Measurements from ENCODE around the gene SNTB2. TPM values are rescaled to one million over a fixed set of nuclear protein-coding genes. Genes with fewer than 3 reads are reported as not detected.
A peak's percentile ranks its signal among the peaks of the same experiment; 100 is the strongest.

Gene SNTB2
- total RNA-seq (2012; rRNA removed) (47.5 and 58.0 TPM in 2 replicates), polyA plus RNA-seq (2012; rRNA removed) (23.5 and 24.8 TPM in 2 replicates), Bru-seq, nascent RNA (percentile 95 among the genes with signal in this experiment), BruChase-seq, experiment 1, labeled RNA remaining after a 6-hour chase (percentile 98 among the genes with signal in this experiment), BruChase-seq, experiment 2, labeled RNA remaining after a 2-hour chase (percentile 94 among the genes with signal in this experiment)
- 7.3 and 30.5 TPM in 2 replicates for polyA plus RNA-seq (2012; cell fraction: cytosol; rRNA removed)
- 43.5 and 44.6 TPM in 2 replicates for polyA plus RNA-seq (2012; cell fraction: nucleus; rRNA removed; ENCODE audit: low replicate concordance)
- long read RNA-seq, full-length matches to known transcripts: 132 of 150 reads
- long read RNA-seq, partial matches to known transcripts: 6 of 150 reads
- long read RNA-seq, other reads (novel, unspliced or antisense): 12 of 150 reads

GRCh38 chr16:69186642-69187445, at the start of gene SNTB2:
SNTB2 (plus strand) TSS chr16:69187164; CDS start chr16:69187167, 3 bp downstream.
- ATAC-seq (ENCODE audit: low read depth): peak; percentile 95
- intact Hi-C loops (cut with micrococcal nuclease): loop anchor here (1.0 kb wide), 1 partner anchor 89 kb away; no protein-coding TSS in a partner anchor
- H3K9me3 ChIP-seq (ENCODE audit: control insufficient read depth, insufficient read depth, low read length): no peaks in the 10 kb centered on the region

More at GRCh38 chr16:69186642-69187445, at the start of gene SNTB2:
- H2BK20ac ChIP-seq (ENCODE audit: low read depth, low read length): peak within 1 kb of the TSS; percentile 54; the same call in 1 of the 2 replicates
- H4K5ac ChIP-seq (ENCODE audit: low read depth, low read length): peak within 1 kb of the TSS; percentile 65
- H3K18ac ChIP-seq (ENCODE audit: low read depth, low read length): peak within 1 kb of the TSS; percentile 55
- peak within 1 kb of the TSS; percentile 83 for H3K4me3 ChIP-seq (ENCODE audit: insufficient read depth, low read depth, low read length)
- H3K4me2 ChIP-seq (ENCODE audit: low read depth, low read length): peak within 1 kb of the TSS; percentile 89
- H3K9me1 ChIP-seq (ENCODE audit: insufficient read depth, low read length): peaks cover 7% of the 10 kb centered on the region
- H3K27me3 ChIP-seq (ENCODE audit: control insufficient read depth, insufficient read depth, low read length): no peaks in the 10 kb centered on the region
- peaks cover 18% of the 10 kb centered on the region; the same call in 1 of the 2 replicates for H4K20me1 ChIP-seq (ENCODE audit: insufficient read depth, low read length)
- no peak for TF ChIP-seq CHD1 (IDR thresholded peaks at IDR 0.05; ENCODE audit: low read depth, low read length)
- no peak for TF ChIP-seq SMC3 (IDR thresholded peaks at IDR 0.05; ENCODE audit: low read depth, low read length)
- no peak for TF ChIP-seq CTCF (conservative IDR thresholded peaks at IDR 0.05; ENCODE audit: low read depth, low read length)
- TF ChIP-seq MXI1 (IDR thresholded peaks at IDR 0.05; ENCODE audit: borderline replicate concordance, low read depth, low read length): peak; percentile 68; the same call in 1 of the 2 replicates
- no peak for TF ChIP-seq ELK1 (IDR thresholded peaks at IDR 0.05; ENCODE audit: borderline replicate concordance, low read depth, low read length)
- TF ChIP-seq POLR2A (IDR thresholded peaks at IDR 0.05; ENCODE audit: low read depth, low read length): peak; percentile 84
- peak; percentile 17; the same call in 1 of the 2 replicates for TF ChIP-seq RAD21 (IDR thresholded peaks at IDR 0.05; ENCODE audit: low read length)
- TF ChIP-seq RFX5 (IDR thresholded peaks at IDR 0.05; ENCODE audit: low read depth, low read length): no peak
- TF ChIP-seq MAZ (IDR thresholded peaks at IDR 0.05; ENCODE audit: borderline replicate concordance, low read depth, low read length): peak; percentile 91
- H3K56ac ChIP-seq (ENCODE audit: extremely low read depth, insufficient read depth, low read length): peak within 1 kb of the TSS; percentile 71
- H3K14ac ChIP-seq (replicated peaks; ENCODE audit: low read depth, low read length): peak within 1 kb of the TSS; percentile 99
- peak within 1 kb of the TSS; percentile 92 for H2AK9ac ChIP-seq (replicated peaks; ENCODE audit: low read depth, low read length, poor library complexity)
- H3K4ac ChIP-seq (ENCODE audit: low read depth, low read length): peak within 1 kb of the TSS; percentile 91
- peak within 1 kb of the TSS; percentile 91 for H2BK120ac ChIP-seq (ENCODE audit: low read depth, low read length)
- peak within 1 kb of the TSS; percentile 78 for H4K91ac ChIP-seq (ENCODE audit: insufficient read depth, low read depth, low read length)
- peak within 1 kb of the TSS; percentile 95 for H2AFZ ChIP-seq (replicated peaks; ENCODE audit: low read length, poor library complexity)
- in situ Hi-C loops (cut with MboI; ENCODE audit: low sequenced_read_pairs): loop anchor here (5.0 kb wide), 1 partner anchor 90 kb away; no protein-coding TSS in a partner anchor
- CTCF ChIA-PET: interaction anchor here (0.6 to 0.7 kb wide), 2 partner anchors 89 to 108 kb away, joined by 3 to 5 read pairs; no protein-coding TSS in a partner anchor
- peak within 1 kb of the TSS; percentile 80 for H3K9ac ChIP-seq (ENCODE audit: low read depth, low read length)
- H4K8ac ChIP-seq (ENCODE audit: low read depth in 2 of 2, low read length in 2 of 2): peak within 1 kb of the TSS; percentile 82 to 93
- 1% methylated on average over 45 of the region's 69 CpGs; no CpG with 5 or more reads in 1 of the 2 experiments for WGBS, 2 experiments (ENCODE audit: extremely low coverage in 2 of 2, insufficient read length in 1 of 2)
- peak within 1 kb of the TSS; percentile 98 for H3K27ac ChIP-seq (ENCODE audit: insufficient read depth, low read length)
- dilution Hi-C loops (cut with HindIII; ENCODE audit: low sequenced_read_pairs, unreplicated experiment): no loop called here
- H2BK15ac ChIP-seq (ENCODE audit: low read depth, low read length): peak within 1 kb of the TSS; percentile 67
- BruUV-seq (replicated peaks): no TSS peak
- H3K36me3 ChIP-seq (ENCODE audit: control insufficient read depth, insufficient read depth, low read length): peaks cover 3% of the 10 kb centered on the region; the same call in 1 of the 2 replicates
- H2AK5ac ChIP-seq (ENCODE audit: low read depth, low read length): peak within 1 kb of the TSS; percentile 66
- POLR2A ChIA-PET (ENCODE audit: unreplicated experiment): interaction anchor here (0.6 to 1.3 kb wide), 3 partner anchors 12 to 54 kb away, joined by 3 read pairs; no protein-coding TSS in a partner anchor
- H3K23ac ChIP-seq (ENCODE audit: low read depth, low read length): peak within 1 kb of the TSS; percentile 99
- H3K4me1 ChIP-seq (ENCODE audit: control insufficient read depth, insufficient read depth, low read length): peaks cover 13% of the 10 kb centered on the region
- peak within 1 kb of the TSS; percentile 94 for H2BK5ac ChIP-seq (ENCODE audit: low read depth, low read length, poor library complexity, severe bottlenecking)
- peaks cover 3 to 43% of the 10 kb centered on the region in 2 experiments for H3K79me1 ChIP-seq (ENCODE audit: low read depth in 1 of 2, low read length in 2 of 2)
- DNase-seq: peak; percentile 83

Measured in IMR-90 (cell line).